OCI-LY3 (cell line): Measurements from ENCODE around the gene RNF166.

ENCODE experiments used
- H2AFZ ChIP-seq: fragments of 200-600, 300-600 bp; shearing (Covaris generic); 2 replicates; pipeline ENCODE4 v1.6.0; 2014; ENCODE audit warnings: antibody characterized with exemption, low read depth, low read length
- H3K27ac ChIP-seq: fragments of 200-600, 300-600 bp; sonication (generic); 2 replicates; pipeline ENCODE4 v1.5.1; 2014; ENCODE audit warnings: mild to moderate bottlenecking, low read length, moderate library complexity, mixed read lengths
- H3K27me3 ChIP-seq: fragments of 200-600, 300-600 bp; sonication (generic); 2 replicates; pipeline ENCODE4 v1.6.1; 2014; ENCODE audit warnings: low read depth, low read length, mixed read lengths
- H3K36me3 ChIP-seq: fragments of 200-600, 300-600 bp; sonication (generic); replicated peaks from 2 replicates; pipeline ENCODE3; 2014; ENCODE audit warnings: low read depth, low read length, mixed read lengths
- H3K4me1 ChIP-seq: fragments of 300-600, 200-600 bp; sonication (generic); 2 replicates; pipeline ENCODE4 v1.6.1; 2014; ENCODE audit warnings: low read length, mixed read lengths
- H3K4me2 ChIP-seq: fragments of 200-600, 300-600 bp; sonication (generic); 2 replicates; pipeline ENCODE4 v1.6.1; 2014; ENCODE audit warnings: low read length, mixed read lengths
- H3K4me3 ChIP-seq: fragments of 300-600, 200-600 bp; sonication (generic); 2 replicates; pipeline ENCODE4 v1.5.1; 2014; ENCODE audit warnings: antibody characterized with exemption, mild to moderate bottlenecking, low read length, moderate library complexity
- H3K79me2 ChIP-seq: fragments of 300-600, 200-600 bp; shearing (Covaris generic); 2 replicates; pipeline ENCODE4 v1.6.1; 2014; ENCODE audit warnings: mild to moderate bottlenecking, low read length, mixed read lengths
- H3K9ac ChIP-seq: fragments of 300-600, 200-600 bp; shearing (Covaris generic); 2 replicates; pipeline ENCODE4 v1.6.0; 2014; ENCODE audit warnings: mild to moderate bottlenecking, low read length, moderate library complexity
- H3K9me3 ChIP-seq: fragments of 200-600, 300-600 bp; shearing (Covaris generic); 2 replicates; pipeline ENCODE4 v1.6.1; 2014; ENCODE audit warnings: low read length, mixed read lengths; ENCODE audit not compliant: insufficient read depth
- H4K20me1 ChIP-seq: fragments of 200-600, 300-600 bp; sonication (generic); 2 replicates; pipeline ENCODE4 v1.6.1; 2016; ENCODE audit warnings: low read length, mixed read lengths; ENCODE audit not compliant: insufficient read depth
- EZH2phosphoT487 ChIP-seq: fragments of 200-600 bp; shearing (Covaris generic); IDR thresholded peaks from 2 replicates; pipeline ENCODE4 v1.6.1; 2018; ENCODE audit warnings: antibody characterized with exemption, mixed run types, low read depth
- TF ChIP-seq, protein P1 (sequence below): fragments of 200-600, 300-600 bp; sonication (generic); IDR thresholded peaks from 2 replicates; pipeline ENCODE4 v1.5.1; 2014; ENCODE audit warnings: antibody characterized with exemption, low read length, low read depth

RNF166 gene

DNA sequence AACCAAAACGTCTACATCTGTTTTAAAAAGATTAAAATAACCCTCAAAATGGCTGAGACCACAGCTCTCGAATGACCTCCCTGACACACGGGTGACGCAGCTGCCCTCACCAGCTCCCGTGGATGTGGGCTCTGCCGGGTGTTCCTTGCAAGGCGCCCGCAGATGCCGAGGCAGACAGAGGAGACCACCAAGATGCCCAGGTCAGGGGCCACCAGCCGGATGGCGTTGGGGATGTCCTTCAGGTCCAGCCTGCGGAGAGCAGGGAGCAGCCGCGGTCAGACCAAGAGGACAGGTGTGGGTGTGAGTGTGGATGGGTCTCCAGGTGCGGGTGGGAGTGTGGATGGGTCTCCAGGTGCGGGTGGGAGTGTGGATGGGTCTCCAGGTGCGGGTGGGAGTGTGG is 35.2 kb upstream of the RNF166 start:
- Histone ChIP-seq H3K4me2 (no peak overlapping the region), H3K9ac (no peak overlapping the region), H3K4me1 (peaks cover 20% of the 10 kb centered on the region), H2AFZ (no peak overlapping the region), H3K36me3 (no peaks in the 10 kb centered on the region), H3K9me3 (no peaks in the 10 kb centered on the region), H3K4me3 (no peak overlapping the region), H3K79me2 (no peaks in the 10 kb centered on the region), H3K27me3 (no peaks in the 10 kb centered on the region), H3K27ac (no peak overlapping the region), H4K20me1 (peaks cover 5% of the 10 kb centered on the region; the same call in 1 of the 2 replicates)
- no peak for TF ChIP-seq EZH2phosphoT487
- TF ChIP-seq, protein P1, sequence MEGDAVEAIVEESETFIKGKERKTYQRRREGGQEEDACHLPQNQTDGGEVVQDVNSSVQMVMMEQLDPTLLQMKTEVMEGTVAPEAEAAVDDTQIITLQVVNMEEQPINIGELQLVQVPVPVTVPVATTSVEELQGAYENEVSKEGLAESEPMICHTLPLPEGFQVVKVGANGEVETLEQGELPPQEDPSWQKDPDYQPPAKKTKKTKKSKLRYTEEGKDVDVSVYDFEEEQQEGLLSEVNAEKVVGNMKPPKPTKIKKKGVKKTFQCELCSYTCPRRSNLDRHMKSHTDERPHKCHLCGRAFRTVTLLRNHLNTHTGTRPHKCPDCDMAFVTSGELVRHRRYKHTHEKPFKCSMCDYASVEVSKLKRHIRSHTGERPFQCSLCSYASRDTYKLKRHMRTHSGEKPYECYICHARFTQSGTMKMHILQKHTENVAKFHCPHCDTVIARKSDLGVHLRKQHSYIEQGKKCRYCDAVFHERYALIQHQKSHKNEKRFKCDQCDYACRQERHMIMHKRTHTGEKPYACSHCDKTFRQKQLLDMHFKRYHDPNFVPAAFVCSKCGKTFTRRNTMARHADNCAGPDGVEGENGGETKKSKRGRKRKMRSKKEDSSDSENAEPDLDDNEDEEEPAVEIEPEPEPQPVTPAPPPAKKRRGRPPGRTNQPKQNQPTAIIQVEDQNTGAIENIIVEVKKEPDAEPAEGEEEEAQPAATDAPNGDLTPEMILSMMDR: no peak

DNA sequence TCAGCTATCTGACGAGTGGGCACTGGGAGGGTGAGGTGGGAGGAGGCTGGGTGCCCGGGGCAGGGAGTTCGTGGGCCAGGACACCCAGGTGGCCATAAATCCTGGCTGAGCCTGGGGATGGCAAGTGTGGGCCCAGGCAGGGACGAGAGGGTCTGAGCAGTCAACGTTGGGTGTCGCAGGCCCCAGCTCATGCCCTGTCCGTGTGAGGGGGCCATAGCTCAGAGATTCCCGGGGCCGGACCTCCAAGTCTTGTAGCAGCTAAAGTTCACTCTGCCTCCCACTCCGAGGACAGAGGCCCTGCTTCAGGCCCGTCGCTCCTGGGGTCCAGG is 34.5 kb upstream of the RNF166 start:
- no peaks in the 10 kb centered on the region for H3K27me3 ChIP-seq
- H3K36me3 ChIP-seq: no peaks in the 10 kb centered on the region
- H3K4me3 ChIP-seq: no peak overlapping the region
- no peak overlapping the region for H3K27ac ChIP-seq
- H3K9me3 ChIP-seq: no peaks in the 10 kb centered on the region
- peaks cover 13% of the 10 kb centered on the region for H3K4me1 ChIP-seq
- H2AFZ ChIP-seq: no peak overlapping the region
- no peak overlapping the region for H3K4me2 ChIP-seq
- no peak overlapping the region for H3K9ac ChIP-seq
- TF ChIP-seq, protein P1: no peak
- TF ChIP-seq EZH2phosphoT487: no peak
- H4K20me1 ChIP-seq: peaks cover 5% of the 10 kb centered on the region; the same call in 1 of the 2 replicates
- H3K79me2 ChIP-seq: no peaks in the 10 kb centered on the region

DNA sequence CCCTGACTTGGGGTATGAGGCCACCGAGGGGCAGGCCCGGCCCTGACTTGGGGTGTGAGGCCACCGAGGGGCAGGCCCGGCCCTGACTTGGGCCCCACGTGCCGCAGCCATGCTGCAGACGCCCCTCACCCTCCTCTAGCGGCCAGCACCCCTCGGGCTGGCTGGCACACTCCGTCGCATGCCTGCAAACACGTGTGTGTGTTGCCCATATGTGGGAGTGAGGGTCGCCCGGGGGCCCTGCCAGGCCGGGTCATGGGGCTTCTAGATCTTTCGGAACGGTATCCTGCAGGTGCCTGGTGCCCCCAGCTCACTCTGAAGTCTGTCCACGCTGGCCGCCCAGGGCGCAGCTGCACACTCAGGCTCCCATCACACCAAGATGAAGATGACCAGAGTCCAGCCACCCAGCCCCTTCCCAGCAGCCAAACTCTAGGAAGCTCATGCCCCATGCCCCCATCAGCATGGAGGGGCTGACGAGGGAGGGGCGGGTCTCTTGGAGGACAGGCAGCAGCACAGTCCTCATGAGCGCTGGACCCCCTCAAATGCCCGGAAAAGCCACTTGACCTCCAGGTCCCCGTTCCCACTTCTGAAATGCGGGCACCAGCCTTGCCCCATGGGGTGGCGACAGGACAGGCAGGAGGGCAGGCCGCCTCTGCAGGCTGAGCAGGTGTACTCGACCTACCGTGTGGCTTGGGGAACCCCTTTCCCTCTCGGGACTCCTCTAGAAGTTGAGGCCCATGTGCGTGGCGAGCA is 33.9 kb upstream of the RNF166 start:
- H3K4me1 ChIP-seq: peaks cover 9% of the 10 kb centered on the region
- no peaks in the 10 kb centered on the region for H3K79me2 ChIP-seq
- peaks cover 6% of the 10 kb centered on the region; the same call in 1 of the 2 replicates for H4K20me1 ChIP-seq
- H3K4me2 ChIP-seq: no peak overlapping the region
- no peak overlapping the region for H2AFZ ChIP-seq
- no peaks in the 10 kb centered on the region for H3K36me3 ChIP-seq
- no peaks in the 10 kb centered on the region for H3K9me3 ChIP-seq
- no peaks in the 10 kb centered on the region for H3K27me3 ChIP-seq
- H3K4me3 ChIP-seq: no peak overlapping the region
- H3K9ac ChIP-seq: no peak overlapping the region
- TF ChIP-seq EZH2phosphoT487: no peak
- TF ChIP-seq, protein P1: no peak
- H3K27ac ChIP-seq: no peak overlapping the region

DNA sequence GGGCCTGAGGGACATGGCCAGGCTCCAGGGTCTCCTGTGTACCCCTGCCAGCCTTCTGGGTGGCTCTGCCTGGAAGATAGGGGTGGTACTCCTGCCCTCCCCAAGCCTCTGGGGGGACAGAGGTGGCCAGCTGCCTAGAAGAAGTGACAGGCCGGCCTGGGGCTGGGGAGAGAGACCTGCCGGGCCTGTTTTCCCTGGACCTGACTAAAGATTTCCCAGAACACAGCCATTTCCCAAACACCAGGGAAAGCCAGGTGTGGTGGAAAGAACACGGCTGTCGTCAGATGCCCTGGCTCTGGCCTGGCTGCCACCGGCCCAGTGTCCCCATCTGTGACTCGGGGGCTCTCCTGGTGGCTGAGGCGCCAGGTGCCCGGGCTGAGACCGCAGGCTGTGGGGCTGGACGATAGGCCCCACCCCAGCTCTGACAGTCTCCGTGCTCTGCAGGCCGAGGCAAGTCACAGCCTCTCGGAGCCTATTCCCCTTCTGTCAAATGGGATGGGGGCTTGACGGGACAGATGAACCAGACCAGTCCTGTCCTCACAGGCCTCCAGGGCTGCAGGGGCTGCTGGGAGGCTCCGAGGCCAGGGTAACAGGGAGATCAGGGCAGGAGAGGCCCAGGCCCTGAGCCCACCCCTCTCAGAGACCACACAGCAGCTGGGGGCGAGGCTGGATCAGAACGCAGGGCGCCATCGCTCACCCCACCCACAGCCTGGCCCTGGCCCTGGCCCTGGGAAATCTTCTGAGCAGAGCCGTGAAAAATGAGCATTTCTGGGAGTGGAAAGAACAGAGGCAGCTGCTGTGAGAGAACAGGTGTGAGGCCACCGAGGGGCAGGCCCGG is 33.1 kb upstream of the RNF166 start:
- H4K20me1 ChIP-seq: peaks cover 9% of the 10 kb centered on the region; the same call in 1 of the 2 replicates
- H2AFZ ChIP-seq: no peak overlapping the region
- 0 out of 2 replicates have a peak, but pooled peaks cover 4% of the 10 kb centered on the region for H3K4me1 ChIP-seq
- no peak for TF ChIP-seq EZH2phosphoT487
- TF ChIP-seq, protein P1: no peak
- H3K27me3 ChIP-seq: no peaks in the 10 kb centered on the region
- H3K9ac ChIP-seq: no peak overlapping the region
- H3K4me3 ChIP-seq: no peak overlapping the region
- H3K79me2 ChIP-seq: no peaks in the 10 kb centered on the region
- no peaks in the 10 kb centered on the region for H3K9me3 ChIP-seq
- no peak overlapping the region for H3K4me2 ChIP-seq
- H3K36me3 ChIP-seq: no peaks in the 10 kb centered on the region
- H3K27ac ChIP-seq: no peak overlapping the region
